ENCODE data around the gene KDM2A.
A peak's percentile ranks its signal among the peaks of the same experiment; 100 is the strongest.

- TF ChIP-seq CTCF (IDR thresholded peaks at IDR 0.05): peak in 2 of 6 experiments; percentile 29 to 32
- no peak for TF ChIP-seq POLR2A (IDR thresholded peaks at IDR 0.05)
These were observed 157.7 kb downstream of the KDM2A start for GRCh38 chr11:67276781-67277230.
